OCI-LY3 (cell line): ENCODE data around the gene ZNF785.
"Not testable (repeated sequence)": the region's sequence is repeated elsewhere in the genome, so short reads cannot be mapped to it uniquely, and the experiment has no call there.

Experiments used
- H2AFZ ChIP-seq: fragments of 200-600, 300-600 bp; shearing (Covaris generic); 2 replicates; pipeline ENCODE4 v1.6.0; 2014; ENCODE audit warnings: antibody characterized with exemption, low read depth, low read length
- H3K27ac ChIP-seq: fragments of 200-600, 300-600 bp; sonication (generic); 2 replicates; pipeline ENCODE4 v1.5.1; 2014; ENCODE audit warnings: mild to moderate bottlenecking, low read length, moderate library complexity, mixed read lengths
- H3K27me3 ChIP-seq: fragments of 200-600, 300-600 bp; sonication (generic); 2 replicates; pipeline ENCODE4 v1.6.1; 2014; ENCODE audit warnings: low read depth, low read length, mixed read lengths
- H3K36me3 ChIP-seq: fragments of 200-600, 300-600 bp; sonication (generic); replicated peaks from 2 replicates; pipeline ENCODE3; 2014; ENCODE audit warnings: low read depth, low read length, mixed read lengths
- H3K4me1 ChIP-seq: fragments of 300-600, 200-600 bp; sonication (generic); 2 replicates; pipeline ENCODE4 v1.6.1; 2014; ENCODE audit warnings: low read length, mixed read lengths
- H3K4me2 ChIP-seq: fragments of 200-600, 300-600 bp; sonication (generic); 2 replicates; pipeline ENCODE4 v1.6.1; 2014; ENCODE audit warnings: low read length, mixed read lengths
- H3K4me3 ChIP-seq: fragments of 300-600, 200-600 bp; sonication (generic); 2 replicates; pipeline ENCODE4 v1.5.1; 2014; ENCODE audit warnings: antibody characterized with exemption, mild to moderate bottlenecking, low read length, moderate library complexity
- H3K79me2 ChIP-seq: fragments of 300-600, 200-600 bp; shearing (Covaris generic); 2 replicates; pipeline ENCODE4 v1.6.1; 2014; ENCODE audit warnings: mild to moderate bottlenecking, low read length, mixed read lengths
- H3K9ac ChIP-seq: fragments of 300-600, 200-600 bp; shearing (Covaris generic); 2 replicates; pipeline ENCODE4 v1.6.0; 2014; ENCODE audit warnings: mild to moderate bottlenecking, low read length, moderate library complexity
- H3K9me3 ChIP-seq: fragments of 200-600, 300-600 bp; shearing (Covaris generic); 2 replicates; pipeline ENCODE4 v1.6.1; 2014; ENCODE audit warnings: low read length, mixed read lengths; ENCODE audit not compliant: insufficient read depth
- H4K20me1 ChIP-seq: fragments of 200-600, 300-600 bp; sonication (generic); 2 replicates; pipeline ENCODE4 v1.6.1; 2016; ENCODE audit warnings: low read length, mixed read lengths; ENCODE audit not compliant: insufficient read depth
- EZH2phosphoT487 ChIP-seq: fragments of 200-600 bp; shearing (Covaris generic); IDR thresholded peaks from 2 replicates; pipeline ENCODE4 v1.6.1; 2018; ENCODE audit warnings: antibody characterized with exemption, mixed run types, low read depth
- TF ChIP-seq, protein P1 (sequence below): fragments of 200-600, 300-600 bp; sonication (generic); IDR thresholded peaks from 2 replicates; pipeline ENCODE4 v1.5.1; 2014; ENCODE audit warnings: antibody characterized with exemption, low read length, low read depth

Gene ZNF785

DNA sequence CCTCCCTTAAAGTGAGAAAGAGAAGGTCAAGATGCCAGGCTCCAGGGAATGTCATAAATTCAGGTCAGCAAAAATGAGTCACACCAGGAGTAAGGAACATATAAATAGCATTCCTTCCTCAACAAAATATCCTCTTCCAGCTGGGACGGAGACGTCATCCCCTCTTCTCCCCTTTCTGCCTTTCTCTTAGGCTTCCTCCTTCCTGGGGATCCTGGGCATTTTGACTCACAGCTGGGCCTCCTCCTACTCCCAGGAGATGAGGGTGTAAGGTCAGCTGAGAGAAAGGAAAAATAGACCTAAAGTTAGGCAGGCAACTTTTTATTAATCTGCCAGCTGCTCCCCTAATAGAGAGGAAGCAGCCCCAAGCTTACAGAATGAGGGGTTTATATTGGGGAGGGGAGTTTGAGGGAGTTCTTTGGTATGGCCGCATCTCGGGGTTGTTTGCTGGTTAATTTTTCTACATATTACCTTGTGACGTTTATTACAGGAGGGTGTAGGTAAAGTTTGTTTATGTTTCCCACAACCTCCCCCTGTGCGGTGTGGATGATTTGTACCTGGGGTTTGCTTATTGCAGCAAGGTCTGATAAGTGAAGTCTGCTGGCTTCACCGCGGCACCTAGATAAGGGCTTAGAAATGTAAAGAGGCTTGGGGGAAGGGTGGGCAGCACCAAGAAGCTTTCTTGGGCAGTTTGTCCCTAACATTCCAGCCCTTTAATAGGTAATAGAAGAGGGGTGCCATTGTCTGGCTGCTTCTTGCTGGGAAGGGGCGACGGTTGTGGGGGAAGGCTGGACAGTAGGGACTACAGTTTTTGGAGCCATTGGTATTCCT is 43.8 kb downstream of the ZNF785 start:
- H3K27me3 ChIP-seq: no peaks in the 10 kb centered on the region
- TF ChIP-seq, protein P1, sequence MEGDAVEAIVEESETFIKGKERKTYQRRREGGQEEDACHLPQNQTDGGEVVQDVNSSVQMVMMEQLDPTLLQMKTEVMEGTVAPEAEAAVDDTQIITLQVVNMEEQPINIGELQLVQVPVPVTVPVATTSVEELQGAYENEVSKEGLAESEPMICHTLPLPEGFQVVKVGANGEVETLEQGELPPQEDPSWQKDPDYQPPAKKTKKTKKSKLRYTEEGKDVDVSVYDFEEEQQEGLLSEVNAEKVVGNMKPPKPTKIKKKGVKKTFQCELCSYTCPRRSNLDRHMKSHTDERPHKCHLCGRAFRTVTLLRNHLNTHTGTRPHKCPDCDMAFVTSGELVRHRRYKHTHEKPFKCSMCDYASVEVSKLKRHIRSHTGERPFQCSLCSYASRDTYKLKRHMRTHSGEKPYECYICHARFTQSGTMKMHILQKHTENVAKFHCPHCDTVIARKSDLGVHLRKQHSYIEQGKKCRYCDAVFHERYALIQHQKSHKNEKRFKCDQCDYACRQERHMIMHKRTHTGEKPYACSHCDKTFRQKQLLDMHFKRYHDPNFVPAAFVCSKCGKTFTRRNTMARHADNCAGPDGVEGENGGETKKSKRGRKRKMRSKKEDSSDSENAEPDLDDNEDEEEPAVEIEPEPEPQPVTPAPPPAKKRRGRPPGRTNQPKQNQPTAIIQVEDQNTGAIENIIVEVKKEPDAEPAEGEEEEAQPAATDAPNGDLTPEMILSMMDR: no peak
- no peak overlapping the region for H3K27ac ChIP-seq
- H3K4me1 ChIP-seq: peaks cover 16% of the 10 kb centered on the region
- no peaks in the 10 kb centered on the region for H3K36me3 ChIP-seq
- H3K79me2 ChIP-seq: no peaks in the 10 kb centered on the region
- H4K20me1 ChIP-seq: no peaks in the 10 kb centered on the region
- no peak overlapping the region for H2AFZ ChIP-seq
- H3K4me2 ChIP-seq: peak overlapping the region; percentile 45; the same call in 1 of the 2 replicates
- H3K4me3 ChIP-seq: no peak overlapping the region
- no peaks in the 10 kb centered on the region for H3K9me3 ChIP-seq
- no peak overlapping the region for H3K9ac ChIP-seq

- not testable (repeated sequence) for H3K27ac ChIP-seq
- peak overlapping the region; percentile 45; the same call in 1 of the 2 replicates for H3K4me2 ChIP-seq
These were observed 44.5 kb downstream of the ZNF785 start for GRCh38 chr16:30540916-30541464.

DNA sequence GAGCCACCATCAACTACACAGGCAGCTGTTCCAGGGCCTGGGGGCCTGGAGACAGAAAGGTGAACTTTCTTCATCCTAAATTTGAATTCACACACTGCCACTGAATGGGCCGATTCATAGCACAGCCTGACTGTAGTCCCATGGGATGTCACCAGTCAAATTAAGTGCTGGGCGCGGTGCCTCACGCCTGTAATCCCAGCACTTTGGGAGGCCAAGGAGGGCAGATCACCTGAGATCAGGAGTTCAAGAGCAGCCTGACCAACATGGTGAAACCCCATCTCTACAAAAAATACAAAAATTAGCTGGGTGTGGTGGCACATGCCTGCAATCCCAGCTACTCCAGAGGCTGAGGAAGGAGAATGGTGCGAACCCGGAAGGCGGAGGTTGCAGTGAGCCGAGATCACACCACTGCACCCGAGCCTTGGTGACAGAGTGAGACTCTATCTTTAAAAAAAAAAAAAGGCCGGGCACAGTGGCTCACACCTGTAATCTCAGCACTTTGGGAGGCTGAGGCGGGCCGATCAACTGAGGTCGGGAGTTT is 45.4 kb downstream of the ZNF785 start:
- H3K27me3 ChIP-seq, H4K20me1 ChIP-seq, H3K36me3 ChIP-seq, H3K9me3 ChIP-seq, H2AFZ ChIP-seq, H3K9ac ChIP-seq, H3K4me2 ChIP-seq, H3K27ac ChIP-seq, H3K4me3 ChIP-seq: not testable (repeated sequence)
- peaks cover 21% of the 10 kb centered on the region for H3K4me1 ChIP-seq
- H3K79me2 ChIP-seq: peaks cover 10% of the 10 kb centered on the region

More at GRCh38 chr16:30540916-30541464, 44.5 kb downstream of the ZNF785 start:
- H3K27me3 ChIP-seq, H3K9me3 ChIP-seq, H3K9ac ChIP-seq, H3K79me2 ChIP-seq, H4K20me1 ChIP-seq, H3K4me3 ChIP-seq, H3K36me3 ChIP-seq: not testable (repeated sequence)
- Histone ChIP-seq H2AFZ (0 out of 2 replicates have a peak overlapping the region, but pooled peaks have one; percentile 70), H3K4me1 (peaks cover 18% of the 10 kb centered on the region)

GRCh38 chr16:30539000-30539964 is 46.2 kb downstream of the ZNF785 start:
- Histone ChIP-seq H3K27ac (no peak overlapping the region), H3K4me2 (no peak overlapping the region), H3K36me3 (no peaks in the 10 kb centered on the region), H3K9me3 (no peaks in the 10 kb centered on the region), H3K4me3 (no peak overlapping the region), H3K79me2 (peaks cover 15% of the 10 kb centered on the region), H3K27me3 (no peaks in the 10 kb centered on the region), H3K9ac (no peak overlapping the region), H3K4me1 (peaks cover 21% of the 10 kb centered on the region), H4K20me1 (no peaks in the 10 kb centered on the region), H2AFZ (no peak overlapping the region)
- TF ChIP-seq, protein P1: no peak
- no peak for TF ChIP-seq EZH2phosphoT487

DNA sequence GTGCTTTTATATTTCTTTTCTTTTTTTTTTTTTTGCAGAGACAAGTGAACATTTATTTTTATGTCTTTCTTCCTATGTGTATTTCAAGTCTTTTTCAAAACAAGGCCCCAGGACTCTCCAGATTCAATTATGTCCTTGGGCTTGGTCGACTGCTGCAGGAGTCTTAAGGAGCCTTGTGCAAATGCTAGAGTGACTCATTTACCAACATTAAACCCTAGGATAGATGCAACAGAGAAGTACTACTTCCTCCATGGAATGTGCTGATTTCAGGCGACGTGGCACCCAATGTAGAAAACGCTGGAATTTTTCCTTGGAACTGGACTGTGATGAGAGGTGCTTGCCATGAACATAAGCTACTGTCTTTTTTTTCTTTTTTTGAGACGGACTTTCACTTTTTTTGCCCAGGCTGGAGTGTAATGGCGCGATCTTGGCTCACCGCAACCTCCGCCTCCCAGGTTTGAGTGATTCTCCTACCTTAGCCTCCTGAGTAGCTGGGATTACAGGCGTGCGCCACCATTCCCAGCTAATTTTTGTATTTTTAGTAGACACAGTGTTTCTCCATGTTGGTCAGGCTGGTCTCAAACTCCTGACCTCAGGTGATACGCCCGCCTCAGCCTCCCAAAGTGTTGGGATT is 49.0 kb downstream of the ZNF785 start:
- H3K36me3 ChIP-seq, H3K27me3 ChIP-seq, H3K27ac ChIP-seq, H3K9me3 ChIP-seq, H4K20me1 ChIP-seq, H2AFZ ChIP-seq: not testable (repeated sequence)
- peak overlapping the region; percentile 92; the same call in 1 of the 2 replicates for H3K4me3 ChIP-seq
- H3K4me1 ChIP-seq: peaks cover 23% of the 10 kb centered on the region
- H3K79me2 ChIP-seq: peaks cover 27% of the 10 kb centered on the region
- peak overlapping the region; percentile 96; the same call in 1 of the 2 replicates for H3K9ac ChIP-seq
- H3K4me2 ChIP-seq: peak overlapping the region; percentile 94
